Lung (tissue), 12 donors: ENCODE data around the gene SLC9A7. TPM values are rescaled to one million over a fixed set of nuclear protein-coding genes. Genes with fewer than 3 reads are reported as not detected.

Source experiments
- ATAC-seq: fragments of 200-7000 bp; cut with Tn5 transposase; one replicate; pipeline ENCODE4 v1.9.1; 2020; ENCODE audit warnings: moderate number of reproducible peaks; ENCODE audit not compliant: insufficient read depth, low FRiP score
- DNase-seq, 3 donors: peaks; one replicate each; pipeline ENCODE4 v3.0.0-alpha.2; 2013 to 2017
- H3K27ac ChIP-seq, 2 donors: one replicate each; pipeline ENCODE4 v1.5.1; 2013; ENCODE audit warnings: mild to moderate bottlenecking in 2 of 2, moderate library complexity in 2 of 2, control low read depth in 1 of 2, inconsistent platforms in 1 of 2, low read depth in 1 of 2, low read length in 1 of 2
- H3K27me3 ChIP-seq, 3 donors: one replicate each; pipeline ENCODE4 v1.5.1; 2013; ENCODE audit warnings: low read length in 2 of 3; ENCODE audit not compliant: control insufficient read depth in 3 of 3, insufficient read depth in 3 of 3
- H3K36me3 ChIP-seq, 4 donors: one replicate each; pipeline ENCODE4 v1.5.1; 2013; ENCODE audit warnings: low read length in 4 of 4, mild to moderate bottlenecking in 1 of 4, moderate library complexity in 1 of 4; ENCODE audit not compliant: control insufficient read depth in 4 of 4, insufficient read depth in 4 of 4
- H3K4me1 ChIP-seq, 5 donors: one replicate each; pipeline ENCODE4 v1.5.1; 2013; ENCODE audit warnings: low read length in 5 of 5, mild to moderate bottlenecking in 2 of 5, moderate library complexity in 1 of 5; ENCODE audit not compliant: control insufficient read depth in 5 of 5, insufficient read depth in 5 of 5
- H3K4me3 ChIP-seq: one replicate; pipeline ENCODE4 v1.5.1; 2013; ENCODE audit warnings: mild to moderate bottlenecking, control low read depth, moderate library complexity
- H3K9ac ChIP-seq, 2 donors: one replicate each; pipeline ENCODE4 v1.5.1; 2013; ENCODE audit warnings: low read length in 2 of 2, control low read depth in 1 of 2; ENCODE audit not compliant: insufficient read depth in 1 of 2
- H3K9me3 ChIP-seq, 4 donors: one replicate each; pipeline ENCODE4 v1.5.1; 2013; ENCODE audit warnings: low read length in 3 of 4, mild to moderate bottlenecking in 1 of 4, moderate library complexity in 1 of 4; ENCODE audit not compliant: control insufficient read depth in 4 of 4, insufficient read depth in 3 of 4
- WGBS, 2 donors: extraction: QIAGEN DNeasy Blood & Tissue Kit; methylation state at CpG; one replicate each; pipeline ENCODE4 v1.1.7; 2013; 5-methylcytosine and 5-hydroxymethylcytosine counted together
- polyA plus RNA-seq, 2 donors: library from polyadenylated mRNA; stranded (reverse); fragments of 200-250 nt; gene quantifications; one replicate each; pipeline ENCODE4 v1.2.1, GENCODE V29; 2013
- total RNA-seq, 2 donors: library from RNA; depleted of rRNA in 1 of 2; stranded (reverse); fragments of >200 nt in 1 of 2; gene quantifications; one replicate each; pipeline ENCODE4 v1.2.1, GENCODE V29; 2014 to 2021
- TF ChIP-seq, protein P1 (sequence below): IDR thresholded peaks from 2 replicates; pipeline ENCODE4 v1.5.1; 2012; ENCODE audit warnings: mild to moderate bottlenecking; ENCODE audit errors: control extremely low read depth, extremely low read depth
- donor health status: control.
- donor health status: control.
- donor health status: Bipolar disorder and iron deficiency.
- donor health status: healthy.
- donor health status: DM: yes; HTN: yes; CAD: no.

Gene SLC9A7
- total and polyA plus RNA-seq, 4 donors, result 1.2 to 6.9 (median 3.6) TPM

DNA sequence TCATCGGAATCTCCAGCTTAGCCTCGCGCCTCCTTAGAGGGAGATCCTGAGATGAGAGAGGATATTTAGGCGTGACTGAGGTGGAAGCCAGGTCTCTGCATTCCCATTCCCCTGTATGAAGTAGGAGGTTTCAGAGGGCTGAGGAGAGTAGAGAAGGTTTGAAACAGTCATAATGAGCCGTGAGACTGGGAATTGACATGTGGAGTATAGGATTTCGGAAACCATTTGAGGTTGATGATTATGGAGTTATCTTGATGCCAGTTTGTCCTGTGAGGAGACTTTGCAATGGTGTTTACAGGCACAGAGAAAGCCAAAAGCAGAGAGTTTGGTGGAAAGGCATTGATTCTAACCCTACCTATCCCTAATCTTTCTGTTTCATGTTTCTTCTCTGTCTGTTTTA lies 183.3 kb downstream of the SLC9A7 start:
- H3K27me3 ChIP-seq, result peaks cover 0 to 12% (median 2%) of the 10 kb centered on the region in 3 donors
- peaks cover 2 to 7% (median 4%) of the 10 kb centered on the region in 5 donors for H3K4me1 ChIP-seq
- H3K4me3 ChIP-seq, result peak overlapping the region; percentile 27
- H3K9me3 ChIP-seq, result peaks cover 0 to 13% (median 0%) of the 10 kb centered on the region in 4 donors
- no peak for ATAC-seq
- H3K36me3 ChIP-seq, result no peaks in the 10 kb centered on the region
- no peak for DNase-seq
- 31 to 46% methylated on average over 6 of the region's 6 CpGs for WGBS, 2 donors
- TF ChIP-seq, protein P1, sequence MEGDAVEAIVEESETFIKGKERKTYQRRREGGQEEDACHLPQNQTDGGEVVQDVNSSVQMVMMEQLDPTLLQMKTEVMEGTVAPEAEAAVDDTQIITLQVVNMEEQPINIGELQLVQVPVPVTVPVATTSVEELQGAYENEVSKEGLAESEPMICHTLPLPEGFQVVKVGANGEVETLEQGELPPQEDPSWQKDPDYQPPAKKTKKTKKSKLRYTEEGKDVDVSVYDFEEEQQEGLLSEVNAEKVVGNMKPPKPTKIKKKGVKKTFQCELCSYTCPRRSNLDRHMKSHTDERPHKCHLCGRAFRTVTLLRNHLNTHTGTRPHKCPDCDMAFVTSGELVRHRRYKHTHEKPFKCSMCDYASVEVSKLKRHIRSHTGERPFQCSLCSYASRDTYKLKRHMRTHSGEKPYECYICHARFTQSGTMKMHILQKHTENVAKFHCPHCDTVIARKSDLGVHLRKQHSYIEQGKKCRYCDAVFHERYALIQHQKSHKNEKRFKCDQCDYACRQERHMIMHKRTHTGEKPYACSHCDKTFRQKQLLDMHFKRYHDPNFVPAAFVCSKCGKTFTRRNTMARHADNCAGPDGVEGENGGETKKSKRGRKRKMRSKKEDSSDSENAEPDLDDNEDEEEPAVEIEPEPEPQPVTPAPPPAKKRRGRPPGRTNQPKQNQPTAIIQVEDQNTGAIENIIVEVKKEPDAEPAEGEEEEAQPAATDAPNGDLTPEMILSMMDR, result no peak
- H3K9ac ChIP-seq, result no peak overlapping the region
- H3K27ac ChIP-seq, result peak overlapping the region in 1 of 2 donors; percentile 89

DNA sequence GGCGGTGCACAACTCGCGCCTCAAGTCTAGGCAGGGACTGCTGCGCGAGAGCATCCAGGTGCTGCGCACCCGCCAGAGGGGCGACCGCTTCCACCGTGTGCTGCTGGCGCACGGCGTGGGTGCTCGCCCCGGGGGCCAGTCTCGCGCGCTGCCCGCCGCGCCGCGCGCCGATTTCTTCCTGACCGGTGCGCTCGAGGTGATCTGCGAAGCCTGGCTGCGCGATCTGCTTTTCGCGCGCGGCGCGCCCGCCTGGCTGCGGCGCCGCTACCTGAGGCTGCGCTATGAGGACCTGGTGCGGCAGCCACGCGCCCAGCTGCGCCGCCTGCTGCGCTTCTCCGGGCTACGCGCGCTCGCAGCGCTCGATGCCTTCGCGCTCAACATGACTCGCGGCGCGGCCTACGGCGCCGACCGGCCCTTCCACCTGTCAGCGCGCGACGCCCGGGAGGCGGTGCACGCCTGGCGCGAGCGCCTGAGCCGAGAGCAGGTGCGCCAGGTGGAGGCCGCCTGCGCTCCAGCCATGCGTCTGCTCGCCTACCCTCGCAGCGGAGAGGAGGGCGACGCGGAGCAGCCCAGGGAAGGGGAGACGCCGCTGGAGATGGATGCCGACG lies 184.0 kb downstream of the SLC9A7 start:
- Histone ChIP-seq H3K36me3 (no peaks in the 10 kb centered on the region), H3K27ac (peak overlapping the region in 1 of 2 donors; percentile 89), H3K4me1 (peaks cover 2 to 7% (median 4%) of the 10 kb centered on the region in 5 donors), H3K4me3 (peak overlapping the region; percentile 25), H3K27me3 (peaks cover 0 to 12% (median 2%) of the 10 kb centered on the region in 3 donors), H3K9ac (no peak overlapping the region), H3K9me3 (peaks cover 0 to 13% (median 0%) of the 10 kb centered on the region in 4 donors)
- DNase-seq (no peak), ATAC-seq (no peak)
- 0 to 40% methylated on average over 22 to 90 of the region's 90 CpGs for WGBS, 2 donors
- TF ChIP-seq, protein P1, result no peak

DNA sequence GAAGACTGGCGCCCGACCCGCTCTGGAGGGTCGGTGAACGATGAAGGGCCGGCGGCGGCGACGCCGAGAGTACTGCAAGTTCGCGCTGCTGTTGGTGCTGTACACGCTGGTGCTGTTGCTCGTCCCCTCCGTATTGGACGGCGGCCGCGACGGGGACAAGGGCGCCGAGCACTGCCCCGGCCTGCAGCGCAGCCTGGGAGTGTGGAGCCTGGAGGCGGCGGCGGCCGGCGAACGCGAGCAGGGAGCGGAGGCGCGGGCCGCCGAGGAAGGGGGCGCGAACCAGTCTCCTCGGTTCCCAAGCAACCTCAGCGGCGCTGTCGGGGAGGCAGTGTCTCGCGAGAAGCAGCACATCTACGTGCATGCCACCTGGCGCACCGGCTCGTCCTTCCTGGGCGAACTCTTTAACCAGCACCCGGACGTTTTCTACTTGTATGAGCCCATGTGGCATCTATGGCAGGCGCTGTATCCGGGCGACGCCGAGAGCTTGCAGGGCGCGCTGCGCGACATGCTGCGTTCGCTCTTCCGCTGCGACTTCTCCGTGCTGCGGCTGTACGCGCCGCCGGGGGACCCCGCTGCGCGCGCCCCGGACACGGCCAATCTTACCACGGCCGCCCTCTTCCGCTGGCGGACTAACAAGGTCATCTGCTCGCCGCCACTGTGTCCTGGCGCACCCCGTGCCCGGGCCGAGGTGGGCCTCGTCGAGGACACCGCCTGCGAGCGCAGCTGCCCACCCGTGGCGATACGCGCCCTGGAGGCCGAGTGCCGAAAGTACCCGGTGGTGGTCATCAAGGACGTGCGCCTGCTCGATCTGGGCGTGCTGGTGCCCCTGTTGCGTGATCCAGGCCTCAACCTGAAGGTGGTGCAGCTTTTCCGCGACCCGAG lies 184.8 kb downstream of the SLC9A7 start:
- DNase-seq, result peak in 2 of 3 donors; percentile 40 to 46
- TF ChIP-seq, protein P1, result no peak
- ATAC-seq, result peak; percentile 29
- Histone ChIP-seq H3K9me3 (peaks cover 0 to 13% (median 0%) of the 10 kb centered on the region in 4 donors), H3K4me1 (peaks cover 2 to 7% (median 4%) of the 10 kb centered on the region in 5 donors), H3K27me3 (peaks cover 0 to 12% (median 2%) of the 10 kb centered on the region in 3 donors), H3K27ac (peak overlapping the region; percentile 77 to 89), H3K36me3 (no peaks in the 10 kb centered on the region), H3K9ac (no peak overlapping the region), H3K4me3 (peak overlapping the region; percentile 25)
- 1 to 43% methylated on average over 32 to 107 of the region's 107 CpGs for WGBS, 2 donors
